Pancreas (tissue), 10 donors: ENCODE measurements around the gene NDUFAF2. TPM values are rescaled to one million over a fixed set of nuclear protein-coding genes. Genes with fewer than 3 reads are reported as not detected.

Source experiments
- ATAC-seq, 4 donors: fragments of 200-7000 bp; cut with Tn5 transposase; one replicate each; pipeline versions ENCODE4 v1.8.0 to v1.9.1; 2020; ENCODE audit warnings: mild to moderate bottlenecking in 4 of 4, moderate library complexity in 4 of 4
- DNase-seq, 6 donors: peaks; one replicate each; pipeline ENCODE4 v3.0.0-alpha.2; 2020
- FAIRE-seq: peaks from 2 replicates; lab custom pipeline; 2012; peaks lifted over from hg19 to GRCh38; lab: Jason Lieb, UNC
- H3K27ac ChIP-seq, 4 donors: fragments of 200-600 bp; sonication (generic); 1 replicate in 3 of 4; 2 replicates in 1 of 4; pipeline versions ENCODE4 v1.5.0 to v1.8.0; 2020
- H3K27me3 ChIP-seq, 4 donors: fragments of 200-600 bp; one replicate each; pipeline ENCODE4 v1.8.0; 2021
- H3K36me3 ChIP-seq, 3 donors: fragments of 200-600 bp; sonication (generic) in 1 of 3; one replicate each; pipeline versions ENCODE4 v1.5.0 to v1.8.0; 2020 to 2021
- H3K4me1 ChIP-seq, 3 donors: fragments of 200-600 bp; one replicate each; pipeline ENCODE4 v1.8.0; 2021
- H3K4me3 ChIP-seq, 4 donors: fragments of 200-600 bp; sonication (generic) in 2 of 4; one replicate each; pipeline versions ENCODE4 v1.5.0 to v1.8.0; 2020 to 2021
- H3K9me3 ChIP-seq, 4 donors: fragments of 200-600 bp; one replicate each; pipeline ENCODE4 v1.8.0; 2021
- WGBS, 2 donors: extraction: QIAGEN DNeasy Blood & Tissue Kit; methylation state at CpG; one replicate each; pipeline ENCODE4 v1.1.7; 2013; 5-methylcytosine and 5-hydroxymethylcytosine counted together
- intact Hi-C, 3 donors: fragments of 100-400 bp; cut with DNase I; formaldehyde crosslinking; loops; one replicate each; pipeline versions ENCODE4 v1.11.1 to v1.14.2; 2022
- polyA plus RNA-seq, 2 donors: library from polyadenylated mRNA; stranded (reverse); fragments of 200-250 nt; gene quantifications; one replicate each; pipeline ENCODE4 v1.2.3, GENCODE V29; 2013
- total RNA-seq, 6 donors: library from RNA; stranded (reverse); fragmentation: NEBNext Ultra II Directional in 4 of 6; extraction: Animal tissue kit (Norgen Biotek cat#: 25700) in 4 of 6; gene quantifications; one replicate each; pipeline versions ENCODE4 v1.2.1 to v1.2.4, GENCODE V29; 2021 to 2023
- TF ChIP-seq, protein P1 (sequence below), 4 donors: fragments of 200-600 bp; sonication (generic) in 3 of 4; IDR thresholded peaks; one replicate each; pipeline versions ENCODE4 v1.5.0 to v1.8.0; 2021; ENCODE audit warnings: antibody characterized with exemption in 4 of 4
- donor health status: healthy with polysubstance abuse.
- donor health status: DM: no; HTN: no; CAD: no; lungs with moderate emphysema.
- donor health status: DM: no; HTN: no; CAD: no.
- donor health status: control.
- donor health status: control.
- donor health status: Bipolar disorder and iron deficiency.
- donor health status: DM: yes; HTN: yes; CAD: no.
- donor health status: DM: no; HTN: no; CAD: no.
- donor health status: DM: no; HTN: no; CAD: no.
- donor health status: DM: yes; HTN: yes; CAD: no.

NDUFAF2 gene
- total and polyA plus RNA-seq, 8 donors: 9.4 to 28.6 (median 12.8) TPM

DNA sequence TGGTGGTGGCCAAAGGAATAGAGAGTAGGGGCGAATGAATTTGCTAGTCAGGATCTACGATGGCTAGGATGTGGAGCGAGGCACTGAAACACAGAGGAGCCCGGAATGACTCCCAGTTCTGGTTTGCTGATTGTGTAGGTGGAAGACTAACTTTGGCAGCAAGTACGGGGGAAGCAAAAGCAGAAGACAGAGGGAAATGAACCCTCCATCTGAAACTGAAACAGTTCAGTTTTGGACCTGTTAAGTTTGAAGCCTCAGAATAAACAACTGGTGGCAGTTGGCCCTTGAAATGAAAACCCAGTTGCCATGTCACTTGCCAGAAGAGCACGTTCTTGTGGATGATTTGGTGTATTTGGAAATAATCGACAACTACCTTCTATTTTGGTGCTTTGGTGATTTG lies 232.7 kb downstream of the NDUFAF2 start:
- TF ChIP-seq, protein P1, sequence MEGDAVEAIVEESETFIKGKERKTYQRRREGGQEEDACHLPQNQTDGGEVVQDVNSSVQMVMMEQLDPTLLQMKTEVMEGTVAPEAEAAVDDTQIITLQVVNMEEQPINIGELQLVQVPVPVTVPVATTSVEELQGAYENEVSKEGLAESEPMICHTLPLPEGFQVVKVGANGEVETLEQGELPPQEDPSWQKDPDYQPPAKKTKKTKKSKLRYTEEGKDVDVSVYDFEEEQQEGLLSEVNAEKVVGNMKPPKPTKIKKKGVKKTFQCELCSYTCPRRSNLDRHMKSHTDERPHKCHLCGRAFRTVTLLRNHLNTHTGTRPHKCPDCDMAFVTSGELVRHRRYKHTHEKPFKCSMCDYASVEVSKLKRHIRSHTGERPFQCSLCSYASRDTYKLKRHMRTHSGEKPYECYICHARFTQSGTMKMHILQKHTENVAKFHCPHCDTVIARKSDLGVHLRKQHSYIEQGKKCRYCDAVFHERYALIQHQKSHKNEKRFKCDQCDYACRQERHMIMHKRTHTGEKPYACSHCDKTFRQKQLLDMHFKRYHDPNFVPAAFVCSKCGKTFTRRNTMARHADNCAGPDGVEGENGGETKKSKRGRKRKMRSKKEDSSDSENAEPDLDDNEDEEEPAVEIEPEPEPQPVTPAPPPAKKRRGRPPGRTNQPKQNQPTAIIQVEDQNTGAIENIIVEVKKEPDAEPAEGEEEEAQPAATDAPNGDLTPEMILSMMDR (IDR thresholded peaks at IDR 0.05): no peak
- no peak overlapping the region for H3K27ac ChIP-seq
- DNase-seq: no peak
- no peaks in the 10 kb centered on the region for H3K27me3 ChIP-seq
- ATAC-seq: no peak
- intact Hi-C loops: loop anchor here in 2 of 3 donors (10.0 kb wide), 3 partner anchors 137 to 477 kb away; no protein-coding TSS in a partner anchor
- H3K9me3 ChIP-seq: no peaks in the 10 kb centered on the region
- H3K4me3 ChIP-seq: no peak overlapping the region
- peaks cover 0 to 16% (median 0%) of the 10 kb centered on the region in 3 donors for H3K4me1 ChIP-seq
- WGBS, 2 donors: 93% methylated on average over 7 of the region's 7 CpGs
- FAIRE-seq: no peak
- H3K36me3 ChIP-seq: no peaks in the 10 kb centered on the region

DNA sequence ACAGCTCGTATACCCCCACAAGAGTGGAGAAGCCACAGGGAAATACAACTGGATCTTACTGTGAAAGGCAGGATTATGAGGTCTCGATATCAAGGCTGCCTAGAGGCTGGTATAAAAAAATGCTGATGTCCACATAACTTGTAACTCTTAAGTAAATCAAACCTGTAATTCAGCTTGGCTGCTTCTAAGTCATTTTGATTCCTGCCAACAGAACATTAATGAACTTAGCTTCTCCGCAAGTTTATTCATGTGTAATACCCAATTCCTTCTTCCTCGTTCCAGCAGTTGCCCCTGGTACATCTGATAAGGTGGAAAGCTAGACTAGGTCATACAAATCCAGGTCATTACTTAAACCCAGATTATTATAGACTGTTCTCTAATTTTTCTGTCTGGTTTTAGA lies 233.7 kb downstream of the NDUFAF2 start:
- H3K27ac ChIP-seq: peak overlapping the region in 1 of 4 donors; percentile 20
- ATAC-seq: peak; percentile 45 to 70 (median 60)

DNA sequence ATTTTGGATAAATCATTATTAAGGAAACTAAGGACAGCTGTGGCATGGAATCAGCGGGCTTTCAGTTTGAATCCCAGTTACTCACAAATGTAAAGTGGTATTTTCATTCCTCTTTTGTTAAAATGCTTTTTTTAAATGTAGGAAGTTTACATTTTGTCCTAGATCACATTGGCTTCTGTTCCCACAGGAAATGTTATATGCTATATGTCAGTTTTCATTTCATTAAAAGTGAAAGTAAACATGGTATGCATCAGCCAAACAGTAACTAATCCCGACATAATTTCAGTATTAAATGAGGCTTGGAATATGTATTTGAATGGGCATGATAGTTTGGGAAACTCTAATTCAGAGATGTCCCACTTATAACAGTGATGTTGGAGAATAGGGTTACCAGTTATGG lies 235.9 kb downstream of the NDUFAF2 start:
- TF ChIP-seq, protein P1 (IDR thresholded peaks at IDR 0.05): no peak
- Histone ChIP-seq H3K27ac (no peak overlapping the region), H3K4me1 (peaks cover 0 to 8% (median 0%) of the 10 kb centered on the region in 3 donors), H3K36me3 (no peaks in the 10 kb centered on the region), H3K27me3 (no peaks in the 10 kb centered on the region), H3K9me3 (no peaks in the 10 kb centered on the region), H3K4me3 (peak overlapping the region in 2 of 4 donors; percentile 15 to 20)
- DNase-seq: no peak
- ATAC-seq: peak in 1 of 4 donors; percentile 30
- FAIRE-seq: no peak
- intact Hi-C loops: no loop called here
- 59 to 61% methylated on average over 2 of the region's 2 CpGs for WGBS, 2 donors

More for the DNA sequence above, 233.7 kb downstream of the NDUFAF2 start:
- TF ChIP-seq, protein P1 (IDR thresholded peaks at IDR 0.05): no peak
- no peaks in the 10 kb centered on the region for H3K9me3 ChIP-seq
- 37 to 46% methylated on average over 4 of the region's 4 CpGs for WGBS, 2 donors
- no peaks in the 10 kb centered on the region for H3K36me3 ChIP-seq
- peaks cover 0 to 16% (median 0%) of the 10 kb centered on the region in 3 donors for H3K4me1 ChIP-seq
- FAIRE-seq (no peak), DNase-seq (no peak)
- H3K27me3 ChIP-seq: no peaks in the 10 kb centered on the region
- no peak overlapping the region for H3K4me3 ChIP-seq
- intact Hi-C loops: loop anchor here in 2 of 3 donors (10.0 kb wide), 3 partner anchors 136 to 476 kb away; no protein-coding TSS in a partner anchor

DNA sequence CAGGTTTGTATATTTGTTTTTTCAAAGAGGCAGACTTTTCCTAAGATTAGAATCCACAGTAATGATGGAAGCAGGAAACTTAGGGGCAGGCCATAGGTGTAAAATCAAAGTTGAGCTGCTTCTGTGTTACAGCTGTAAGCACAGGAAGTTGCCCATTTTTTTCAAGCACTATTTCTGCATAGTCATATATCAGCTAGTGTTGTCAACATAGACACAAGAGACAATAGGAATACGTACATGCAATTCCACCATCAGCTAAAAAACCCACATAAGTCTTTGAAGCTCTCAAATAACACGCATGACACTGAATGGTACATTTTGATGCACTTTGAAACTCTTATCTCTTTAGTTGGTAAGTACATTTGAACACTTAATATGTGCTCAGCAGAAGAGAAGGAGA lies 237.4 kb downstream of the NDUFAF2 start:
- intact Hi-C loops: no loop called here
- TF ChIP-seq, protein P1 (IDR thresholded peaks at IDR 0.05): no peak
- ATAC-seq (peak in 3 of 4 donors; percentile 47 to 62 (median 51)), DNase-seq (no peak), FAIRE-seq (no peak)
- no peak overlapping the region for H3K4me3 ChIP-seq
- H3K9me3 ChIP-seq: no peaks in the 10 kb centered on the region
- no peaks in the 10 kb centered on the region for H3K27me3 ChIP-seq
- WGBS, 2 donors: 56 to 58% methylated on average over 2 of the region's 2 CpGs
- H3K27ac ChIP-seq: no peak overlapping the region
- no peaks in the 10 kb centered on the region for H3K36me3 ChIP-seq
- peaks cover 0 to 8% (median 0%) of the 10 kb centered on the region in 3 donors for H3K4me1 ChIP-seq

DNA sequence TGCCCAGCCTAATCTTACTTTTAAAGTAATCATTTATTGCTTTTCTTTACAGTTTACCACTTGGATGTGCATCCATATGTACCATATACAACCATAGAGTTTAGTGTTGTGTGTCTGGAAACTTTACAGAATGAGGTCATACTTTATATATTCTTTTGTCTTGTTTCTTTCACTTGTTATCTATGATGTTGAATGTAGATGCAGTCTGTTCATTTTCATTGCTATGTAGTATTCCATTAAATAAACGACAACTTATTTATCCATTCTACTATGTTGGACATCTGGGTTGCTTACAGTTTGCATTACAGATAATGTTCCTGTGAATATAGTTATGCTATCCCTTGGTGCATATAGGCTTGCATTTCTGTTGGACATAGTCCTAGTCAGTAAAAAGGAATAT lies 238.5 kb downstream of the NDUFAF2 start:
- Histone ChIP-seq H3K4me3 (no peak overlapping the region), H3K9me3 (no peaks in the 10 kb centered on the region), H3K27ac (no peak overlapping the region), H3K27me3 (no peaks in the 10 kb centered on the region), H3K4me1 (peaks cover 0 to 8% (median 0%) of the 10 kb centered on the region in 3 donors), H3K36me3 (no peaks in the 10 kb centered on the region)
- TF ChIP-seq, protein P1 (IDR thresholded peaks at IDR 0.05): no peak
- FAIRE-seq (no peak), ATAC-seq (no peak), DNase-seq (no peak)
- intact Hi-C loops: no loop called here
- 89 to 99% methylated on average over 1 of the region's 1 CpG for WGBS, 2 donors
